PC-3 (cell line): ENCODE data around the gene PPFIBP2. TPM values are rescaled to one million over a fixed set of nuclear protein-coding genes. Genes with fewer than 3 reads are reported as not detected.
"Not testable (repeated sequence)": the region's sequence is repeated elsewhere in the genome, so short reads cannot be mapped to it uniquely, and the experiment has no call there.

Experiments used
- ATAC-seq: fragments of 200-7000 bp; cut with Tn5 transposase; 2 replicates; pipeline ENCODE4 v1.9.1; 2020; ENCODE audit warnings: mild to moderate bottlenecking, moderate library complexity
- BruUV-seq: library from RNA; stranded (reverse); fragments of 400-500 nt; replicated peaks from 2 replicates; lab custom pipeline; 2021; lab: Mats Ljungman, UMichigan
- CTCF ChIA-PET: fragments of 300-600 bp; sonication (Branson Sonifier 250); formaldehyde crosslinking; loops from one replicate; lab custom pipeline; 2022; ENCODE audit warnings: antibody characterized with exemption; lab: Charles Lee
- POLR2A ChIA-PET: fragments of 300-600 bp; sonication (Branson Sonifier 250); formaldehyde crosslinking; loops from one replicate; lab custom pipeline; 2022; ENCODE audit warnings: antibody characterized with exemption; ENCODE audit not compliant: unreplicated experiment; lab: Charles Lee
- DNase-seq: peaks from one replicate; pipeline ENCODE4 v3.0.0-alpha.2; 2015
- H2AFZ ChIP-seq: fragments of 300-600 bp; sonication (generic); 2 replicates; pipeline ENCODE4 v1.6.0; 2016; ENCODE audit warnings: antibody characterized with exemption, low read length
- H3F3A ChIP-seq: fragments of 300-600 bp; sonication (generic); one replicate; pipeline ENCODE4 v1.6.0; 2017; ENCODE audit warnings: antibody characterized with exemption, low read length, control low read depth, mild to moderate bottlenecking; ENCODE audit not compliant: unreplicated experiment
- H3K27ac ChIP-seq: fragments of 300-600 bp; sonication (generic); 2 replicates; pipeline ENCODE4 v1.5.1; 2016; ENCODE audit warnings: mild to moderate bottlenecking, low read length
- H3K27me3 ChIP-seq: fragments of 300-600 bp; sonication (generic); 2 replicates; pipeline ENCODE4 v1.6.1; 2016; ENCODE audit warnings: low read length, mixed read lengths
- H3K36me3 ChIP-seq: fragments of 300-600 bp; sonication (generic); 2 replicates; pipeline ENCODE4 v1.6.1; 2016; ENCODE audit warnings: low read depth, mixed run types, low read length, mixed read lengths
- H3K4me1 ChIP-seq: fragments of 300-600 bp; sonication (generic); 2 replicates; pipeline ENCODE4 v1.5.1; 2016; ENCODE audit warnings: low read length; ENCODE audit not compliant: insufficient read depth
- H3K4me2 ChIP-seq: fragments of 300-600 bp; sonication (generic); 2 replicates; pipeline ENCODE4 v1.6.0; 2016; ENCODE audit warnings: low read length
- H3K4me3 ChIP-seq: fragments of 300-600 bp; sonication (generic); 2 replicates; pipeline ENCODE4 v1.5.1; 2016; ENCODE audit warnings: mild to moderate bottlenecking, low read length, mixed read lengths
- H3K79me2 ChIP-seq: fragments of 300-600 bp; sonication (generic); 2 replicates; pipeline ENCODE4 v1.6.1; 2017; ENCODE audit warnings: low read length, mixed read lengths
- H3K9ac ChIP-seq: fragments of 300-600 bp; sonication (generic); 2 replicates; pipeline ENCODE4 v1.6.0; 2016; ENCODE audit warnings: mild to moderate bottlenecking, low read length
- H3K9me2 ChIP-seq: fragments of 300-600 bp; sonication (generic); replicated peaks from 2 replicates; pipeline ENCODE4 v1.6.1; 2016; ENCODE audit warnings: mixed run types, low read length, mixed read lengths
- H3K9me3 ChIP-seq: fragments of 300-600 bp; sonication (generic); 2 replicates; pipeline ENCODE4 v1.6.1; 2016; ENCODE audit warnings: low read length, mixed read lengths
- H4K20me1 ChIP-seq: fragments of 300-600 bp; sonication (generic); 2 replicates; pipeline ENCODE4 v1.6.1; 2016; ENCODE audit warnings: low read length, mixed read lengths
- CTCF ChIP-seq: fragments of 300-600 bp; sonication (generic); conservative IDR thresholded peaks from 2 replicates; pipeline ENCODE4 v1.5.1; 2017; ENCODE audit warnings: antibody characterized with exemption, low read depth, mild to moderate bottlenecking, low read length
- EZH2 ChIP-seq: fragments of 300-600 bp; sonication (generic); IDR thresholded peaks from one replicate; pipeline ENCODE4 v1.6.1; 2017; ENCODE audit warnings: antibody characterized with exemption, mild to moderate bottlenecking, low read length; ENCODE audit not compliant: unreplicated experiment
- EZH2phosphoT487 ChIP-seq: fragments of 300-600 bp; sonication (generic); IDR thresholded peaks from 2 replicates; pipeline ENCODE4 v1.6.1; 2018; ENCODE audit warnings: mild to moderate bottlenecking, antibody characterized with exemption, low read length, borderline replicate concordance
- intact Hi-C: fragments of 100-400 bp; cut with micrococcal nuclease; formaldehyde crosslinking; loops from 2 replicates; pipeline ENCODE4 v1.9.0; 2023
- total RNA-seq: library from RNA; depleted of rRNA; stranded (reverse); fragments of >200 nt; gene quantifications from 2 replicates; pipeline ENCODE4 v1.2.3, GENCODE V29; 2014

Gene PPFIBP2
- total RNA-seq, 1 experiment from 2014 or later = 3.2 TPM

GRCh38 chr11:7516475-7516874, 2.7 kb downstream of the PPFIBP2 start:
- DNase-seq (no peak), ATAC-seq (no peak)
- H3K9me3 ChIP-seq = no peaks in the 10 kb centered on the region
- H3K9me2 ChIP-seq = no peaks in the 10 kb centered on the region
- no peak for TF ChIP-seq CTCF
- TF ChIP-seq EZH2phosphoT487 = no peak
- no peak for TF ChIP-seq EZH2
- H3K4me1 ChIP-seq = peaks cover 6% of the 10 kb centered on the region; the same call in 1 of the 2 replicates
- POLR2A ChIA-PET = no interaction called here
- no peaks in the 10 kb centered on the region for H3K36me3 ChIP-seq
- no peaks in the 10 kb centered on the region for H4K20me1 ChIP-seq
- no peak overlapping the region for H3K9ac ChIP-seq
- BruUV-seq = no TSS peak
- intact Hi-C loops = no loop called here
- H3K27me3 ChIP-seq = peaks cover 33% of the 10 kb centered on the region
- no peak overlapping the region for H2AFZ ChIP-seq
- H3F3A ChIP-seq = no peaks in the 10 kb centered on the region
- H3K79me2 ChIP-seq = no peaks in the 10 kb centered on the region
- H3K4me3 ChIP-seq = no peak overlapping the region
- CTCF ChIA-PET = no interaction called here
- no peak overlapping the region for H3K27ac ChIP-seq
- no peak overlapping the region for H3K4me2 ChIP-seq

- H3K9me3 ChIP-seq, H3K79me2 ChIP-seq, DNase-seq, H3K9ac ChIP-seq, H3K4me1 ChIP-seq, H2AFZ ChIP-seq, H3F3A ChIP-seq, H3K36me3 ChIP-seq, H4K20me1 ChIP-seq, H3K4me2 ChIP-seq, POLR2A ChIA-PET, H3K9me2 ChIP-seq, H3K4me3 ChIP-seq, ATAC-seq, BruUV-seq, H3K27ac ChIP-seq, intact Hi-C loops, CTCF ChIA-PET: not testable (repeated sequence)
- peaks cover 33% of the 10 kb centered on the region for H3K27me3 ChIP-seq
Measured at GRCh38 chr11:7517743-7518142, 3.9 kb downstream of the PPFIBP2 start.

DNA sequence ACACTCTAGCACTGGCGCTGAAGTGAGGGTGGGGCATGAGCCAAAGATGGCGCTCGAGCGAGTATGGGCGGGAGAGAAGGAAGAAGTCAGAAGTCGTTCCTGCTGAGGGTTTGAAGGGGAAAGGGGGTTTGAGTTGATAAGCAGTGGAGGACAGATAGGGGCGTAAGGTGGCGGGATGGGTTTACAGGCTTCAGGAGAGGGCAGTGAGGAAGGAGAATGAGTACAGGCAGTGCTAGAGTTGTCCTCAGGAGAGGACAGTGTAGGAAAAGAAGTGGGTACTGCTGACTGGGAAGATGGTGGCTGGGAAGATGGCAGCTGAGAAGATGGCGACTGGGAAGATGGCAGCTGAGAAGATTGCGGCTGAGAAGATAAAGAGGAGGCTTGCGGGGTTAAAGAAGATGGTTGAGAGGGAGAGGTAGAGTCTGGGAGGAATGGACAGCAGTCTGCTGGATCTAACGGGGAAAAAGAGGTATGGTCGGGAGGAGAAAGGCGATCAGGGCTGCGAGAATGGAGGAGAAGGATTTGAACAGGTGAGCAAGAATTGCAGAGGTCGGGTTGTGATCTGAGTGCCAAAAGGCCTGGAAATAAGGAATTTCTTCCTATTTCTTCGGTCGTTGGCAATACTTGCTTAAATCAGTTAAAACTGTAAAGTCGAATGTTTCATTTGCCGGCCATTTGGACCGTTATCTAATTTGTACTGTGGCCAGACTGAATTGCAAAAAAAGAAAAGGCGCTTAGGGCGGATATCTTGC, 5.2 kb downstream of the PPFIBP2 start:
- POLR2A ChIA-PET = no interaction called here
- no TSS peak for BruUV-seq
- Histone ChIP-seq H3K79me2 (no peaks in the 10 kb centered on the region), H3K36me3 (no peaks in the 10 kb centered on the region), H3K4me1 (no peaks in the 10 kb centered on the region), H3K9me2 (no peaks in the 10 kb centered on the region), H2AFZ (no peak overlapping the region), H3K9ac (no peak overlapping the region), H3K4me2 (no peak overlapping the region), H3K4me3 (no peak overlapping the region), H4K20me1 (no peaks in the 10 kb centered on the region), H3K27ac (no peak overlapping the region), H3K27me3 (peaks cover 35% of the 10 kb centered on the region), H3K9me3 (no peaks in the 10 kb centered on the region), H3F3A (no peaks in the 10 kb centered on the region)
- ATAC-seq (no peak), DNase-seq (no peak)
- intact Hi-C loops = no loop called here
- TF ChIP-seq EZH2phosphoT487 (no peak), EZH2 (no peak), CTCF (no peak)
- CTCF ChIA-PET = no interaction called here
